ENCODE results near the gene IFITM5.
A peak's percentile ranks its signal among the peaks of the same experiment; 100 is the strongest.

Gene IFITM5

DNA sequence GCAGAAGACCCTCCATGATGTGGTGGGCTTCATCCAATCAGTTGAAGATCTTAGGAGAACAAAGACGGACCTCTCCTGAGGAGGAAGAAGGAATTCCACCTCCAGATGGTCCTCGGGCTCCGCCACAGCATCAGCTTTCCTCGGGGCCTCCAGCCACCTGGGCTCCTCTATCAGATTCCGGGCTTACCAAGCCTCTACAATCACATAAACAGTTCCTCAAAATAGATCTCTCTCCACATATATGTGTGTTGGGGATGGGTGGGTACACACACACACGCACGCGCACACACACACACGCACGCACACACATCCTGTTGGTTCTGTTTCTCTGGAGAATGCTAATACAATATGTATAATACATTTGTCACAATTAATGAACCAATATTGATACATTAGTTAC lies 39.9 kb downstream of the IFITM5 start:
- no peak for DNase-seq

GRCh38 chr11:257766-258493 lies 41.4 kb downstream of the IFITM5 start:
- DNase-seq, result no peak

GRCh38 chr11:256952-257737 lies 42.2 kb downstream of the IFITM5 start:
- no peak for DNase-seq

GRCh38 chr11:255816-256215 lies 43.5 kb downstream of the IFITM5 start:
- no peak for DNase-seq

DNA sequence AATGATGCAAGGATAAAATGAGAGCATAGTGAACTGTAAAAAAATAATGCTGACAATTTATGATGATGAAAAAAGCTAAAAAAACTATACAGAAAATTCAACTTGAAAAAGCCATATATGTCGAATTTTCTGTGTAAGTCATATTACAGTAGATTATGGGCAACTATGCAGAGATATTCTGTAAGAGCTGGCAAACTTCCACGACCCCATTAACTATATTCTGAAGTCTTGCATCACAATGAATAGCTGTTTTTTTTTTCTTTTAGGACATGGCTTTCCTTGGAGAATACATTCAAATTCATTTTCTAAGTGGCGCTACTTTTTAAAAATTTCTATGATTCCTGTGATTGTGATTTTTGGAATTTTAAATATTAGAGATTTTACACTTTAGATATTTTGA lies 44.1 kb downstream of the IFITM5 start:
- DNase-seq, result peak; percentile 44

- no peak for DNase-seq
These were observed 45.4 kb downstream of the IFITM5 start for GRCh38 chr11:253886-254270.

GRCh38 chr11:253160-253885 lies 46.0 kb downstream of the IFITM5 start:
- DNase-seq, result no peak

- DNase-seq, result no peak
These were observed 46.7 kb downstream of the IFITM5 start for GRCh38 chr11:252666-253065.

DNA sequence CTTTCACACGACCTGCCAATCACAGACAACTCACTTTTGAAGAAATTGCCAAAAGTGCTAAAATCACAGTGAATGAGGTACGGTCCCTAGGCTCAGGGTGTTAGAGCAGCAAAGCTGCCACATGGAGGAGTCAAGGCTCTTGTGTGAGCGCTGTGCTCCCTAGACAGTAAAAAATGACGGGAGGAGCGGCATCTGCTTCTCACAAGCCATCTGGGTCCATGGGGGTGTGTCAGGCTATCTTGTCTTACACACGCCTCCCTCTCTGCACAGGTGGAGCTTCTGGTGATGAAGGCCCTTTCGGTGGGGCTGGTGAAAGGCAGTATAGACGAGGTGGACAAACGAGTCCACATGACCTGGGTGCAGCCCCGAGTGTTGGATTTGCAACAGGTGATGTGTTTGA lies 47.8 kb downstream of the IFITM5 start:
- DNase-seq, result no peak

DNA sequence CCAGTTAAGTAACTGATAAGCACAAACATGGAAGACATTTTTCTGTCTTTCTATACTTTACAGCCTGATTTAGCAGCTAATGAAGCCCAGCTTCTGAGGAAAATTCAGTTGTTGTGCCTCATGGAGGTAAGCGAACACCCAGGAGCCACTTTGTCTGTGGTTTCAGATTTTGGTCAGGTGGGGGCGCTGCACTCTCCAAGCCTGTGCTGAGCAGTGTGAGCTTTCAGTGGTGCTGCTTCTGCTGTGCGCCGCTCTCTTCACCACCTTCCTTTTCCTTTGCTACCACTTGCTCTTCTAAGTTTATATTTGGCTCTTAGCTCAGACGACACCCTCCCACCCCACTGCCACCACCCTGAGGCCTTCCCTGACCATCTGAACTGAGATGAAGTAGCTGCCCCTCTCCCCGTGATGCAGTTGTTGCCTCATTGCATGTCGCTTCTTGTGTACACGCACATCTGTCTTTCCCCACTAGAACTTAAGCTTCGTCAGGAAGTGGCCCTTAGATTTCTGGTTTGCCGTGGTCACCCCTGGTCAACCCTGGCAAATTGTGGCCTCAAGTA lies 48.5 kb downstream of the IFITM5 start:
- peak; percentile 45 for DNase-seq

GRCh38 chr11:250274-250673 lies 49.1 kb downstream of the IFITM5 start:
- no peak for DNase-seq

- no peak for DNase-seq
These were observed 50.3 kb downstream of the IFITM5 start for GRCh38 chr11:249062-249461.
